ENCODE data around the gene CLEC3B. TPM values are rescaled to one million over a fixed set of nuclear protein-coding genes. Genes with fewer than 3 reads are reported as not detected.
"Not testable (repeated sequence)": the region's sequence is repeated elsewhere in the genome, so short reads cannot be mapped to it uniquely, and the experiment has no call there.

CLEC3B gene, protein sequence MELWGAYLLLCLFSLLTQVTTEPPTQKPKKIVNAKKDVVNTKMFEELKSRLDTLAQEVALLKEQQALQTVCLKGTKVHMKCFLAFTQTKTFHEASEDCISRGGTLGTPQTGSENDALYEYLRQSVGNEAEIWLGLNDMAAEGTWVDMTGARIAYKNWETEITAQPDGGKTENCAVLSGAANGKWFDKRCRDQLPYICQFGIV
- not detected for polyA plus RNA-seq

GRCh38 chr3:45026038-45026437, at the start of gene CLEC3B:
Gene CLEC3B, plus strand, starts transcription at chr3:45026303. Its CDS starts 60 bp downstream, at chr3:45026363.
- peaks cover 15% of the 10 kb centered on the region for H3K27me3 Mint-ChIP-seq
- H3K27ac Mint-ChIP-seq, result no peak within 1 kb of the TSS
- no peak within 1 kb of the TSS for H3K4me3 Mint-ChIP-seq
- H3K9me3 Mint-ChIP-seq, result no peaks in the 10 kb centered on the region
- peaks cover 0 to 1% (median 1%) of the 10 kb centered on the region in 3 donors for H3K4me1 Mint-ChIP-seq
- H3K36me3 Mint-ChIP-seq, result no peaks in the 10 kb centered on the region

DNA sequence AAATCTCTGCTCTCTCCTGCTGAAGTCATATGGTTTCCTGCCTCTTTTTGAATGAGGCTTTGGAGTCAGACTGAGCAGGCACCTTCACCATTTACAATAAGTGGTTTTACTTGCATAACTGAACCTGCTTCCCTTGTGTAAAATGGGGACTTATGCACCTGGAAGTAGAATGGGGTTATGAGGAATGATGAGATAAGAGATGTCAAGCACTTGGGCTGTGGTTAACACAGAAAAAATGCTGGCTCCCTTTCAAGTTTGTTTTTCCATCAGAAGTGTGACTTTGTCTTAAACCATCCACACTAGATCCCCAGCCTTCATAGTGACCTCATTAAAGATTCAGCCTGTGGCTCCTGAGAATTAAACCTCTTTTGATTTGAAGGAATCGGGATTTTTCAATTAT, 44.9 kb upstream of the CLEC3B start:
- Mint-ChIP-seq H3K27ac (peak overlapping the region in 1 of 3 donors; percentile 24), H3K4me1 (peaks cover 35 to 56% (median 52%) of the 10 kb centered on the region in 3 donors), H3K9me3 (no peaks in the 10 kb centered on the region), H3K27me3 (no peaks in the 10 kb centered on the region), H3K4me3 (no peak overlapping the region), H3K36me3 (no peaks in the 10 kb centered on the region)

DNA sequence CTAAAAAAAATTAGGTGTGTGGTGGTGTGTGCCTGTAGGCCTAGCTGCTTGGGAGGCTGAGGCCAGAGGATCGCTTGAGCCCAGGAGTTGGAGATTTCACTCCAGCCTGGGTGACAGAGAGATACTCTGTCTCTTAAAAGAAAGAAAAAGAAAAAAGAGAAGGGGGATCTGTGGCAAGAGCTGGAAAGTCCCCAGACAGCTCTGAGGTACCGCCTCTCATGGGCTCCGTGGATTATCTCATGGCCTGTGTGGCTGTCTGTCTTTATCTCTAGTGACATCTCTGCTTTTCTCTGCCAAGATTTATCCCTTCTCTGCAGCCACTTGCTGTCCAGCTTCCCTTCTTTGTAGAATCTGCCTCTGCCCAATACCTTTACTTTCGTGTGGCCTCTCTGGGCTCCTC, 44.4 kb upstream of the CLEC3B start:
- Mint-ChIP-seq H3K9me3 (no peaks in the 10 kb centered on the region), H3K27me3 (no peaks in the 10 kb centered on the region), H3K27ac (peak overlapping the region in 2 of 3 donors; percentile 18 to 30), H3K36me3 (no peaks in the 10 kb centered on the region), H3K4me1 (peaks cover 32 to 56% (median 48%) of the 10 kb centered on the region in 3 donors), H3K4me3 (peak overlapping the region in 2 of 4 donors; percentile 8 to 12)

GRCh38 chr3:44982817-44983216, 43.3 kb upstream of the CLEC3B start:
- no peak overlapping the region for H3K27ac Mint-ChIP-seq
- peaks cover 26 to 50% (median 45%) of the 10 kb centered on the region in 3 donors for H3K4me1 Mint-ChIP-seq
- H3K27me3 Mint-ChIP-seq, result no peaks in the 10 kb centered on the region
- no peaks in the 10 kb centered on the region for H3K36me3 Mint-ChIP-seq
- no peak overlapping the region for H3K4me3 Mint-ChIP-seq
- no peaks in the 10 kb centered on the region for H3K9me3 Mint-ChIP-seq

- Mint-ChIP-seq H3K36me3 (no peaks in the 10 kb centered on the region), H3K27me3 (no peaks in the 10 kb centered on the region)
Measured at GRCh38 chr3:44983484-44983941, 42.6 kb upstream of the CLEC3B start.

DNA sequence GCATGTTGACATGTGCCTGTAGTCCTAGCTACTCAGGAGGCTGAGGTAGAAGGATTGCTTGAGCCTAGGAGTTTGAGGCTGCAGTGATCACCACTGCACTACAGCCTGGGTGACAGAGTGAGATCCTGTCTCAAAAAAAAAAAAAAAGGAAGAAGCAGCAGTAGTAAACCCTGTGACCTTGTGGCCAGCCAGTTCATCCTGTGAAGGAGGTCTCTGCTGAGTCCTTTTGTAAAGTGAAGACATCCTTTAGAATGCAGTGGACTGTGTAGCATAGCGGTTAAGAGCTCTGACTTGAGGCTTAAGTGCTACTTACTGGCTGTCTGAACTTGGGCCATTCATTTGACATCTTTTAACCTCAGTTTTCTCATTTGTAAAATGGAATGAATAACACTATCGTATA, 41.8 kb upstream of the CLEC3B start:
- Mint-ChIP-seq H3K27ac (no peak overlapping the region), H3K4me1 (peaks cover 21 to 43% (median 42%) of the 10 kb centered on the region in 3 donors)

More at GRCh38 chr3:44983484-44983941, 42.6 kb upstream of the CLEC3B start:
- H3K9me3 Mint-ChIP-seq, result no peaks in the 10 kb centered on the region
- no peak overlapping the region for H3K4me3 Mint-ChIP-seq
- no peak overlapping the region for H3K27ac Mint-ChIP-seq
- H3K4me1 Mint-ChIP-seq, result peaks cover 23 to 49% (median 45%) of the 10 kb centered on the region in 3 donors

DNA sequence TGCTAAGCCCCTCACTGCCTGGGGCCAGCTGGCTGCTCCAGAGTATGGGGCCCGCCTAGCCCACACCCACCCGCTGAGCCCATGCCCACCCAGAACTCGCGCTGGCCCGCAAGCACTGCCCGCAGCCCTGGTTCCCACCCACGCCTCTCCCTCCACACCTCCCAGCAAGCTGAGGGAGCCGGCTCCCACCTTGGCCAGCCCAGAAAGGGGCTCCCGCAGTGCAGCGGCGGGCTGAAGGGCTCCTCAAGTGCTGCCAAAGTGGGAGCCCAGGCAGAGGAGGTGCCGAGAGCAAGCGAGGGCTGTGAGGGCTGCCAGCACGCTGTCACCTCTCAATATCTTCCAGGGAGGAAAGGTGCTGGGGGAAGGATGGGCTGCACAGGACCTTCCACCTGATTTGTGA, 39.8 kb upstream of the CLEC3B start:
- H3K36me3 Mint-ChIP-seq, H3K4me3 Mint-ChIP-seq, H3K9me3 Mint-ChIP-seq, H3K27ac Mint-ChIP-seq, H3K27me3 Mint-ChIP-seq: not testable (repeated sequence)
- H3K4me1 Mint-ChIP-seq, result peaks cover 18 to 32% (median 30%) of the 10 kb centered on the region in 3 donors

More for the DNA sequence above, 41.8 kb upstream of the CLEC3B start:
- Mint-ChIP-seq H3K9me3 (no peaks in the 10 kb centered on the region), H3K27me3 (no peaks in the 10 kb centered on the region), H3K4me3 (no peak overlapping the region), H3K36me3 (no peaks in the 10 kb centered on the region)

GRCh38 chr3:44987332-44987731, 38.8 kb upstream of the CLEC3B start:
- H3K4me3 Mint-ChIP-seq, result no peak overlapping the region
- no peaks in the 10 kb centered on the region for H3K36me3 Mint-ChIP-seq
- H3K4me1 Mint-ChIP-seq, result peaks cover 11 to 24% (median 23%) of the 10 kb centered on the region in 3 donors
- H3K9me3 Mint-ChIP-seq, result no peaks in the 10 kb centered on the region
- no peaks in the 10 kb centered on the region for H3K27me3 Mint-ChIP-seq
- H3K27ac Mint-ChIP-seq, result no peak overlapping the region

DNA sequence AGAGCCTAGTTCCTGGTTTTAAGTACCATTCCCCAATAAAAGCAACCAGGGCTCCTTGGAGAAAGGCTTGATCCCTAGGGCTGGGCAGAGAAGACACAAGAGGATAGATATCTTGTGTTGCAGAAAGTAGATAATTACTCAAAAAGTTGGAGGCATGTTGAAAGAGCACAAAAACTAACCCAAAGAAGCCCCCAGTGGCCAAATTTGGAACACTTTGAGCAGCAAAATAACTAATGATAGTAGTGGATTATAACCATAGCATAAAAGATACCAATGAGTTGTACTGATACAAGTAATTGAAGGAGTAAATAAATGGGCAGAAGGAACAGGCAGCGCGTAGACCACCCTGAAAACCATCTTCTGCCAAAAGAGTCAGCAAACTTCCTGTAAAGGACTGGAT, 38.0 kb upstream of the CLEC3B start:
- peaks cover 9 to 21% (median 19%) of the 10 kb centered on the region in 3 donors for H3K4me1 Mint-ChIP-seq
- no peak overlapping the region for H3K27ac Mint-ChIP-seq

GRCh38 chr3:44989141-44989540, 37.0 kb upstream of the CLEC3B start:
- peaks cover 8 to 15% (median 15%) of the 10 kb centered on the region in 3 donors for H3K4me1 Mint-ChIP-seq
- H3K36me3 Mint-ChIP-seq, result no peaks in the 10 kb centered on the region
- no peak overlapping the region for H3K4me3 Mint-ChIP-seq
- no peak overlapping the region for H3K27ac Mint-ChIP-seq
- no peaks in the 10 kb centered on the region for H3K9me3 Mint-ChIP-seq
- H3K27me3 Mint-ChIP-seq, result no peaks in the 10 kb centered on the region

More for the DNA sequence above, 38.0 kb upstream of the CLEC3B start:
- no peak overlapping the region for H3K4me3 Mint-ChIP-seq
- H3K27me3 Mint-ChIP-seq, result no peaks in the 10 kb centered on the region
- no peaks in the 10 kb centered on the region for H3K9me3 Mint-ChIP-seq
- no peaks in the 10 kb centered on the region for H3K36me3 Mint-ChIP-seq

GRCh38 chr3:44989636-44990373, 36.3 kb upstream of the CLEC3B start:
- Mint-ChIP-seq H3K36me3 (no peaks in the 10 kb centered on the region), H3K27me3 (no peaks in the 10 kb centered on the region), H3K27ac (no peak overlapping the region), H3K4me1 (peaks cover 8 to 15% (median 13%) of the 10 kb centered on the region in 3 donors), H3K9me3 (no peaks in the 10 kb centered on the region), H3K4me3 (no peak overlapping the region)

- no peaks in the 10 kb centered on the region for H3K27me3 Mint-ChIP-seq
- peaks cover 8 to 16% (median 10%) of the 10 kb centered on the region in 3 donors for H3K4me1 Mint-ChIP-seq
- H3K4me3 Mint-ChIP-seq, result no peak overlapping the region
- H3K27ac Mint-ChIP-seq, result no peak overlapping the region
- H3K9me3 Mint-ChIP-seq, result no peaks in the 10 kb centered on the region
- H3K36me3 Mint-ChIP-seq, result peaks cover 1% of the 10 kb centered on the region
Measured at GRCh38 chr3:44991326-44991725, 34.8 kb upstream of the CLEC3B start.

GRCh38 chr3:44992555-44993470, 33.3 kb upstream of the CLEC3B start:
- Mint-ChIP-seq H3K4me3 (peak overlapping the region in 1 of 4 donors; percentile 5), H3K27me3 (no peaks in the 10 kb centered on the region), H3K9me3 (no peaks in the 10 kb centered on the region), H3K4me1 (peaks cover 7 to 16% (median 8%) of the 10 kb centered on the region in 3 donors), H3K27ac (peak overlapping the region in 1 of 3 donors; percentile 5), H3K36me3 (peaks cover 1% of the 10 kb centered on the region)

DNA sequence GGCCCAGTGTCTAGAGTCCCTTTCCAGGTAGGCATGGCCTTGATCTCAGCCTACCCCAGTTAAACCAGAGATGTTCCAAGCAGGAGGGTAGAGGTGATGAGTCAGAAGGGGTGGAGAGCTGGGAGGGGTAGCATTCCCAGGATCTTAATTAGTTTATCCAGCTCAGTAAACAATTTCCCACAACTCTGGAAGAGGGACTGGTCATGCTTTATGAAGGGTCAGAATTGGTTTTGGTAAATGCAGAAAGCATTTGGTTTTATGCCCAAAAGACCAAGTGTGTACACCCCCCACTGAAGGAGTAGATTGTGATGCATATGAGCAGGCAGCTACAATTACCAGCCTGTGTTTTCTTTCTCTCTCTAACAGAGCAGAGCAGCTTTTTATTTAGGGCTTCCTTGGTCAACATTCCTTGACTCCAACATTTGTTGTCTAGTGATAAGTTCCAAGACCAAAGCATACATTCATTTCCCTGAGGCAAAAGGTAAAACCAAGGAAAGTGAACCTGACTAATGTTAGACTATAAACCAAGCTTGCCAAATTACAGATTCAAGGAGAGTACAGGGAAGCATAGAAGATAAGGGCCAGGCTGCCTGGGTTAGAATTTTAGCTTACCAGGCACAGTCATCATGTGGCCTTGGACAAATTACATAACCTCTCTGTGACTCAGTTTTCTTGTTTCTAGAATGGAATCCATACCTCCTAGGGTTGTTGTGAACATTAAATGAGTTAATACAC, 32.5 kb upstream of the CLEC3B start:
- H3K9me3 Mint-ChIP-seq, result no peaks in the 10 kb centered on the region
- H3K4me3 Mint-ChIP-seq, result no peak overlapping the region
- H3K4me1 Mint-ChIP-seq, result peaks cover 4 to 11% (median 8%) of the 10 kb centered on the region in 3 donors
- peak overlapping the region in 1 of 3 donors; percentile 5 for H3K27ac Mint-ChIP-seq
- H3K36me3 Mint-ChIP-seq, result peaks cover 1% of the 10 kb centered on the region
- no peaks in the 10 kb centered on the region for H3K27me3 Mint-ChIP-seq
